Activated CD4-positive, alpha-beta T cell treated with anti-CD3 and anti-CD28 coated beads for 36 hours (primary cell): ENCODE measurements around the gene AVEN. TPM values are rescaled to one million over a fixed set of nuclear protein-coding genes. Genes with fewer than 3 reads are reported as not detected.

Experiments used
- ATAC-seq: fragments of 200-7000 bp; cut with Tn5 transposase; one replicate; pipeline ENCODE4 v1.10.0; 2021; ENCODE audit warnings: mild to moderate bottlenecking, moderate library complexity
- CTCF ChIA-PET: fragments of 350-600 bp; sonication (Branson Sonifier 250); formaldehyde crosslinking; loops from one replicate; lab custom pipeline; 2021; ENCODE audit warnings: antibody characterized with exemption; lab: Charles Lee
- POLR2A ChIA-PET: fragments of 350-600 bp; sonication (Branson Sonifier 250); formaldehyde crosslinking; loops from one replicate; lab custom pipeline; 2021; ENCODE audit warnings: antibody characterized with exemption, inconsistent platforms; lab: Charles Lee
- DNase-seq: peaks from one replicate; pipeline ENCODE4 v3.0.0-alpha.2; 2020
- H3K27ac Mint-ChIP-seq: one replicate; pipeline ENCODE4 v1.8.0; 2021; ENCODE audit warnings: mixed read lengths
- H3K27me3 Mint-ChIP-seq: one replicate; pipeline ENCODE4 v1.8.0; 2021; ENCODE audit warnings: mixed read lengths
- H3K36me3 Mint-ChIP-seq: one replicate; pipeline ENCODE4 v1.8.0; 2021; ENCODE audit warnings: low read depth, mixed read lengths
- H3K4me1 Mint-ChIP-seq: one replicate; pipeline ENCODE4 v1.8.0; 2021; ENCODE audit warnings: mixed read lengths
- H3K4me3 Mint-ChIP-seq: one replicate; pipeline ENCODE4 v1.8.0; 2021; ENCODE audit warnings: mild to moderate bottlenecking, moderate library complexity, mixed read lengths
- H3K9me3 Mint-ChIP-seq: one replicate; pipeline ENCODE4 v1.8.0; 2021; ENCODE audit warnings: low read depth, mixed read lengths
- intact Hi-C, 2 experiments: fragments of 100-400 bp; cut with DNase I in 1 of 2; cut with micrococcal nuclease in 1 of 2; formaldehyde crosslinking; loops; one replicate each; pipeline versions ENCODE4 v1.14.2 to v1.15.1; 2022 to 2024; cut with DNase I, micrococcal nuclease
- total RNA-seq, 2 experiments: library from RNA; stranded (reverse); gene quantifications; one replicate each; pipeline ENCODE4 v1.2.3, GENCODE V29; 2021

Gene AVEN
- total RNA-seq, 2 experiments from 2014 or later: 10.5 to 10.7 TPM

- peaks cover 1% of the 10 kb centered on the region for H3K36me3 Mint-ChIP-seq
Measured at GRCh38 chr15:33912326-33912725, 126.7 kb downstream of the AVEN start.

DNA sequence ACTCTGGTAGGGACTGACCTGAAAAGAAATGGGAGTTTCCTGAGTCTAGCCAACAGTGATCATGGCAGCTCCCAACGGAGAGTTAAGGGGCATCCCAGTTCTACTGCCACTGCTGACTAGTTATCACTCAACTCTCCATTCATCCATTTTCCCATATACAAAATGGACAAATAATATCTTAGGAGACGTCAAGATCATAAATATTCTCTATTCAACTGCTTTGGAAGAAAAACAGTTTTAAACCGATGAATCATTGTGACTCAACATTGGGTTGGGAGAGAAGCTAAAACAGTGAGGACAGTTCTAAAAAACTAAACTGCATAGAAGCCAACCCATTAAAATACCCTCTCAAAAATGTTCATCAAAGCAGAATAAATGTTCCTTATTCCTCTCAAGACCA, 128.3 kb downstream of the AVEN start:
- ChIA-PET CTCF (no interaction called here), POLR2A (no interaction called here)
- peaks cover 5% of the 10 kb centered on the region for H3K4me1 Mint-ChIP-seq
- H3K27ac Mint-ChIP-seq: no peak overlapping the region
- DNase-seq (no peak), ATAC-seq (no peak)
- no peaks in the 10 kb centered on the region for H3K27me3 Mint-ChIP-seq
- no peaks in the 10 kb centered on the region for H3K9me3 Mint-ChIP-seq
- H3K4me3 Mint-ChIP-seq: no peak overlapping the region
- peaks cover 2% of the 10 kb centered on the region for H3K36me3 Mint-ChIP-seq
- intact Hi-C loops: no loop called here

More at GRCh38 chr15:33912326-33912725, 126.7 kb downstream of the AVEN start:
- Mint-ChIP-seq H3K4me3 (no peak overlapping the region), H3K4me1 (peaks cover 5% of the 10 kb centered on the region), H3K27ac (no peak overlapping the region), H3K9me3 (no peaks in the 10 kb centered on the region), H3K27me3 (no peaks in the 10 kb centered on the region)
- intact Hi-C loops: no loop called here
- ChIA-PET CTCF (no interaction called here), POLR2A (no interaction called here)
- ATAC-seq: no peak
- DNase-seq: no peak

- CTCF ChIA-PET: no interaction called here
- no peak overlapping the region for H3K4me3 Mint-ChIP-seq
- H3K27ac Mint-ChIP-seq: no peak overlapping the region
- ATAC-seq (no peak), DNase-seq (no peak)
- POLR2A ChIA-PET: no interaction called here
- H3K4me1 Mint-ChIP-seq: peaks cover under 1% of the 10 kb centered on the region
- H3K9me3 Mint-ChIP-seq: no peaks in the 10 kb centered on the region
- H3K36me3 Mint-ChIP-seq: peaks cover 6% of the 10 kb centered on the region
- no peaks in the 10 kb centered on the region for H3K27me3 Mint-ChIP-seq
- intact Hi-C loops: no loop called here
Measured at GRCh38 chr15:33908406-33908805, 130.6 kb downstream of the AVEN start.

- ATAC-seq (no peak), DNase-seq (no peak)
- Mint-ChIP-seq H3K27me3 (no peaks in the 10 kb centered on the region), H3K4me1 (no peaks in the 10 kb centered on the region), H3K27ac (no peak overlapping the region), H3K4me3 (no peak overlapping the region), H3K9me3 (no peaks in the 10 kb centered on the region), H3K36me3 (peaks cover 6% of the 10 kb centered on the region)
- CTCF ChIA-PET: interaction anchor here (0.7 kb wide), 1 partner anchor 169 kb away, joined by 3 read pairs; no protein-coding TSS in a partner anchor
- intact Hi-C loops: no loop called here
- POLR2A ChIA-PET: no interaction called here
Measured at GRCh38 chr15:33907326-33907725, 131.7 kb downstream of the AVEN start.

GRCh38 chr15:33903661-33904060, 135.3 kb downstream of the AVEN start:
- H3K9me3 Mint-ChIP-seq: no peaks in the 10 kb centered on the region
- ChIA-PET CTCF (interaction anchor here (0.7 kb wide), 1 partner anchor 131 kb away, joined by 3 read pairs; no protein-coding TSS in a partner anchor), POLR2A (no interaction called here)
- no peak for DNase-seq
- ATAC-seq: no peak
- H3K4me1 Mint-ChIP-seq: peaks cover 2% of the 10 kb centered on the region
- H3K36me3 Mint-ChIP-seq: peaks cover 6% of the 10 kb centered on the region
- H3K27ac Mint-ChIP-seq: no peak overlapping the region
- intact Hi-C loops: no loop called here
- H3K4me3 Mint-ChIP-seq: no peak overlapping the region
- no peaks in the 10 kb centered on the region for H3K27me3 Mint-ChIP-seq

GRCh38 chr15:33902043-33902442, 137.0 kb downstream of the AVEN start:
- intact Hi-C loops: no loop called here
- Mint-ChIP-seq H3K36me3 (peaks cover 6% of the 10 kb centered on the region), H3K27me3 (no peaks in the 10 kb centered on the region), H3K4me1 (peaks cover 11% of the 10 kb centered on the region), H3K9me3 (no peaks in the 10 kb centered on the region), H3K4me3 (no peak overlapping the region), H3K27ac (no peak overlapping the region)
- no peak for ATAC-seq
- POLR2A ChIA-PET: no interaction called here
- CTCF ChIA-PET: interaction anchor here (0.6 kb wide), 1 partner anchor 823 kb away, joined by 3 read pairs; no protein-coding TSS in a partner anchor
- no peak for DNase-seq

GRCh38 chr15:33894193-33894592, 144.8 kb downstream of the AVEN start:
- Mint-ChIP-seq H3K27ac (no peak overlapping the region), H3K4me1 (peaks cover 11% of the 10 kb centered on the region), H3K9me3 (no peaks in the 10 kb centered on the region), H3K4me3 (no peak overlapping the region), H3K36me3 (no peaks in the 10 kb centered on the region), H3K27me3 (no peaks in the 10 kb centered on the region)
- no peak for ATAC-seq
- ChIA-PET POLR2A (no interaction called here), CTCF (no interaction called here)
- DNase-seq: no peak
- intact Hi-C loops: no loop called here

GRCh38 chr15:33888176-33888575, 150.8 kb downstream of the AVEN start:
- Mint-ChIP-seq H3K27ac (no peak overlapping the region), H3K4me3 (no peak overlapping the region), H3K4me1 (peaks cover 2% of the 10 kb centered on the region), H3K9me3 (peaks cover 4% of the 10 kb centered on the region), H3K27me3 (no peaks in the 10 kb centered on the region), H3K36me3 (peaks cover 4% of the 10 kb centered on the region)
- ATAC-seq (no peak), DNase-seq (no peak)
- intact Hi-C loops: loop anchor here in 1 of 2 experiments (10.0 kb wide), 2 partner anchors 67 to 1013 kb away; no protein-coding TSS in a partner anchor
- CTCF ChIA-PET: no interaction called here
- POLR2A ChIA-PET: no interaction called here

GRCh38 chr15:33882921-33883320, 156.1 kb downstream of the AVEN start:
- DNase-seq: no peak
- intact Hi-C loops: loop anchor here in 1 of 2 experiments (10.0 kb wide), 2 partner anchors 72 to 1008 kb away; no protein-coding TSS in a partner anchor
- ChIA-PET CTCF (no interaction called here), POLR2A (no interaction called here)
- ATAC-seq: no peak
- no peak overlapping the region for H3K27ac Mint-ChIP-seq
- H3K4me1 Mint-ChIP-seq: peaks cover 2% of the 10 kb centered on the region
- no peak overlapping the region for H3K4me3 Mint-ChIP-seq
- H3K36me3 Mint-ChIP-seq: peaks cover 4% of the 10 kb centered on the region
- no peaks in the 10 kb centered on the region for H3K27me3 Mint-ChIP-seq
- H3K9me3 Mint-ChIP-seq: peaks cover 4% of the 10 kb centered on the region

DNA sequence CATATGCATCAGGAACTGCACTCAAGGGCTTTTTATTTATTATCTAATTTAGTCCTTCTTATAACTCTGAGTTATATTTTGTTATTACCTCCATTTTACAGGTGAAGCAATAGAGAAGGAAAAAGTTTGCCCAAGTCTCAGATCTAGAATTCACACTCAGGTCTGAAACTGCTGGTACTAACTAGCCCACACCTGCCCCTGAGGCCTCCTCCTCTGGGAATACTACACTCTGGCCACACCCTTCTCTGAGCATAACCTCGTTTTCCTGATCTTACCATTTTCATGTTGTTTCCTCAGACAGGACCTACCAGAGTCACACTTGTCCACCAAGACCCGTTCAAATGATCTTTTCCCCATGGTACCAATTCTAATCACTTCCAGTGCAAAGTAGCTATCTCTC, 164.8 kb downstream of the AVEN start:
- intact Hi-C loops: no loop called here
- H3K4me1 Mint-ChIP-seq: no peaks in the 10 kb centered on the region
- H3K4me3 Mint-ChIP-seq: no peak overlapping the region
- ChIA-PET CTCF (interaction anchor here (2.1 kb wide), 1 partner anchor 11 kb away, joined by 6 read pairs; no protein-coding TSS in a partner anchor), POLR2A (no interaction called here)
- H3K27ac Mint-ChIP-seq: no peak overlapping the region
- H3K27me3 Mint-ChIP-seq: no peaks in the 10 kb centered on the region
- H3K36me3 Mint-ChIP-seq: peaks cover 4% of the 10 kb centered on the region
- ATAC-seq (no peak), DNase-seq (no peak)
- H3K9me3 Mint-ChIP-seq: no peaks in the 10 kb centered on the region

DNA sequence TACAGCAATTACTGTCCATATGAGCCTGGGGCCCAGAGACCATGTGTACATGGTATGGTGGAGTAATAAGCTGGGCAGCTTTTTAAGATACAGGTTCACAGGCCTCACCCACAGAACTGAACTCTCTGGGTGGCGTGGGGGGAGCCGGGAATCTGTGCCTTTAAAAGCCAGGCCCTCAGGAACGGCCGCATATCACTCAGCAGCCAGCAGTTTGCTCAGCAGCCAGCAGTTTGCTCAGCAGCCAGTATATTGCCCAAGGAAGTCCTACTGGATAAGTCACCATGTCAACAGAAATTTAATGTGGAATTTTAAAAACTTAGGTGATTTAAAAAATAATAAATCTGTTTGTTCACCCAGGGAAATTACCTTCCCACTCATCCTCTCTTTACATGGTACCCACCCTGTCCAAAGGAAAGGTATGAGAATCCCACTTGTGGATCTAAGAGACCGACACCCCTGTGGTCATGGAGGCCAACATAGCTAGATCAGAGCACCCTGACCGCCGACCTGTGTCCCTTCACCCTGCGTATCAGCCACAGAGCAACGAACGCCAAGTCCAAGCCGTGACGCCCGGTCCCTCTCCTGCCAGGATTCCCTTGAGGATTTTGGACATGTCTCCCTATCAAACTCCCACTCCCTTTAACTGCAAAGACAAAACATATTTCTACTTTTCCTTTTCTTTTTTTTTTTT, 166.4 kb downstream of the AVEN start:
- Mint-ChIP-seq H3K27ac (no peak overlapping the region), H3K36me3 (peaks cover 4% of the 10 kb centered on the region), H3K27me3 (no peaks in the 10 kb centered on the region), H3K4me3 (no peak overlapping the region), H3K4me1 (no peaks in the 10 kb centered on the region), H3K9me3 (no peaks in the 10 kb centered on the region)
- no peak for ATAC-seq
- DNase-seq: no peak
- ChIA-PET POLR2A (no interaction called here), CTCF (interaction anchor here (0.5 to 2.1 kb wide), 2 partner anchors 13 kb away, joined by 3 to 6 read pairs; no protein-coding TSS in a partner anchor)
- intact Hi-C loops: no loop called here

- CTCF ChIA-PET: interaction anchor here (0.5 to 0.6 kb wide), 2 partner anchors 13 to 18 kb away, joined by 3 read pairs; no protein-coding TSS in a partner anchor
- DNase-seq: no peak
- ATAC-seq: no peak
- Mint-ChIP-seq H3K4me1 (no peaks in the 10 kb centered on the region), H3K27me3 (no peaks in the 10 kb centered on the region), H3K9me3 (no peaks in the 10 kb centered on the region), H3K27ac (no peak overlapping the region), H3K4me3 (no peak overlapping the region), H3K36me3 (peaks cover 10% of the 10 kb centered on the region)
- intact Hi-C loops: no loop called here
- POLR2A ChIA-PET: no interaction called here
Measured at GRCh38 chr15:33871980-33872379, 167.0 kb downstream of the AVEN start.
